Muscle of back (tissue), 11 donors: ENCODE measurements around the gene ZFHX3. TPM values are rescaled to one million over a fixed set of nuclear protein-coding genes. Genes with fewer than 3 reads are reported as not detected.

Experiments used
- DNase-seq, 3 donors: peaks; one replicate each; pipeline versions ENCODE4 v3.0.0 to v3.0.0-alpha.2; 2013
- polyA plus RNA-seq, 10 donors: library from polyadenylated mRNA; unstranded; fragments of 120-200 nt; gene quantifications; one replicate each; pipeline ENCODE4 v1.2.1, GENCODE V29; 2013; ENCODE audit not compliant: insufficient read length in 10 of 10

The ZFHX3 gene
- polyA plus RNA-seq, 10 donors, result 7.4 to 13.0 (median 11.1) TPM

DNA sequence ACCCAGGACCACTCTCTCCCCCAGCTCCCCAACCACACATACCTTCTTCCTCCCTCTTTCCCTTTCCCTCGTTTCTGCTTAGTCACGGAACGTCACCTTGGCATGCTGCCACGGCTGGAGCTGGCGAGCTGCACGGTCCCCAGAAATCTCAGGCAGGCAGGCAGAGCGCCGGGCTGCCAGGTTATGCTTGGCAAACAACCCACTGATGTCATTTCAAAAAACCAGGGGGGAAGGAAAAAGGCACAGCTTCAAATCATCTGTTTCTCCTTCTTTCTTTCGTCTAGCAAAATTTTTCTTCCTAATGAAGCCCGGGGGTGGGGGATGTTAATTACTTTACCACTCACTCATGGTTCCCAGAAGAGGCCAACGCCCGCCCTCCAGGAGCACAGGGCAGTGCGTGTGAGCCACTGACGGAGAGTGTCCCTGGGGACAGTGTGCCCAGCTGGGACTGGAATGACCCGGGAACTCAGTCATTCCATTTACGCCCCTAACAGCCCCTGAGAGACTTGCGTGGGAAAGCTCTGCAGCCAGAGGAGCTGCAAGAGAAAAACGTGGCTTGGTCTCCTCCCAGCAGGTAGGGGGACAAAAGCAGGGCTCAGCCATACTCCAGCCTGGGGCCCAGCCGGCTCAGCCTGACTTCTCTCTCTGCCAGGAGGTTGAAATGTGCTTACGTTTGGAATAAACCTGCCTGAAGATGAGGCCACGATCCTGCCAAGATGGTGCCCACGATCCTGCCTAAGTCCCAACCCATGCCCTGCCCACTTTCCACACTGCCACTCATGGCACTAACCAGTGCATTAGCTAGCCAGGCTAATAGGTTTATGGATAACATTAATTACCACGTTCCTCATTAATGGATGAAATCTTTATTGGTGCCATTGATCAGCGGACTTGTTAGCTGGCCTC, 198.9 kb downstream of the ZFHX3 start:
- DNase-seq, result peak; percentile 83 to 87 (median 84)

DNA sequence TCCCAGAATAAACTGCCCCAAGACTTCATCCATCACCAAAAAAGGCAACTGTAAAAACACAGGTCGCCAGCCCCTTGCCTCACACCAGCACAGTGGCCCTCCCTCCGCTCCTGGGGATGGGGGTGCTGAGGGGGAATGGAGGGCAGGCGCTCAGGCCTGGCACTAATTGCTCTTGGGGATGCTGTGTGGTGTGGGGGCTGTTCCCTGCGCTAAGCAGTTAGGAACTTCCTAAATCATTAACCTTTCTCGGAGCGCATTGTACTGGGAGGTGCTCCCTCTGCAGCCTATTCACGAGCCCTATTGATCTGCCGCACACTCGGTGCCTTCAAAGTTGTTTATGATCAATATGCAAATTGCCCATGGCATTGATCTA, 199.9 kb downstream of the ZFHX3 start:
- no peak for DNase-seq

DNA sequence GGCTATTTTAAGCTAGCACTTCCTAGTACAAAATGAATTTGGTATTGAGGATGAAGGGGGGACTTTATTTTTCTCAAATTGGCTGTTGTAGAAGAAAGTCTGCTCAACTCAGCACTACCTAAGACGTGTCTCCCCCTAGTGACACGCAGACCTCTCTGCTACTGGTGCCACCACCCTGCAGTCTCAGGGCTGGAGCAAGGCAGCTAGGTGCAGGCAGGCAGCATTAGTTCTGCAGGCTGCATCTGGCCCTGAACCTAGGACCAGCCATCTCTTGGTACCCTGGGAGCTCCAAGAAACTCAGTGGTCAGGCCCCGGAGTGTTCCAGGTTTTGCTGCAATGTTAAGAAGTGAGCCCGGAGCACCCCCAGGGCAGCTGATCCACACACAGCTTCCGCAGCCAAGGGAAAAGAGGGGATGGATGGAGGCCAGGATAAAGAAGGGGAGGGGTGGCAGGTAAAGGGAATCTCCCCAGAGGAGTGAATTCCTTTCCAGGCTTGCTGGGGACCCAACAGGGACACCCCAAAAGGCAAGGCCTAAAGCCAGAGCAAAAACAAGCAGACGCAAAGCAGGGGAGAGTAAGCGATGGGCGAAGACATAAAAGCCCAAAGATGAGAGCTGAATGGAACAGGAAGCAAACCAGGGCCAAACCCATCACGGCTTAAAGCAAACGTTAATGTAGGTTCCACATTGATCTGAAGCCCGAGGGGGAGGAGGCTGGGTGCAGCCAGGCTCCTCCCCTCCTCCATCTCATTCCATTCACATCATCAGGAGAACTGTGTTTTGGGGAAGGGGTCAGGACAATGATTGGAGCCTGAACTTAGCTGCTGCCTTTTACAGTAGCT, 200.5 kb downstream of the ZFHX3 start:
- DNase-seq, result peak in 1 of 3 donors; percentile 52

GRCh38 chr16:72846594-72846993, 201.3 kb downstream of the ZFHX3 start:
- no peak for DNase-seq

GRCh38 chr16:72845322-72846020, 202.5 kb downstream of the ZFHX3 start:
- DNase-seq, result no peak

DNA sequence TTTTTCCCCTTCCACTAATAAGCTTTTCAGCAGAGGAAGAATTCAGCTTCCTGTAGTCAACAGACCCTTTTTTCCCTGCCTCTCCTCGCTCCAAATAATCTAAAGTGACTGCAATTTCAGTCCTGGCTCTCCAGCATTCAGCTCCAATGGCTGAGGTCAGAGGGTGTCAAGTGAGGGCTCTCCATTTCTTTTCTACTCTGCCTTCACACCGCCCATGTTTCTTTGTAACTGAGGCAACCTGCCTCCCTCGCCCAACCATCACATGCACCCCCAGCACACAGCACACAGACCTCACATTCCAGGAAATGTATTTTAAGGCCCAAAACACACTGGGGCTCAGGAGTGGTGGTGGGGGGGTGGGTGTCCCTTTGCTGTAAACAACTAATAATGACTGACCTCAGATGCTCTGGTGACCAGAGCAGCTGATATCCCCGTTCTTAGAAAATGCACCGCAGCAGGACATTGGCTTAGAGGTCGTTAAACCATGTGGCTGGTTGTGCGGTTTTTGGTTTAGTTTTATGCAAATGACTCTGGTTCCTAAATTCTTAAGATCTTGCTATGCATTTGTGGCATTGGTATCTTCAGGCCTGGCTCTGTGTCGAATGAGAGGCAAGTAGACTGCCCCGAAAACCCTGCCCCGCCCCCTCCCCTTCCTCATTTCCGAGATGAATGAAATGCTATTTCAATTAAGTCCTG, 203.6 kb downstream of the ZFHX3 start:
- no peak for DNase-seq

DNA sequence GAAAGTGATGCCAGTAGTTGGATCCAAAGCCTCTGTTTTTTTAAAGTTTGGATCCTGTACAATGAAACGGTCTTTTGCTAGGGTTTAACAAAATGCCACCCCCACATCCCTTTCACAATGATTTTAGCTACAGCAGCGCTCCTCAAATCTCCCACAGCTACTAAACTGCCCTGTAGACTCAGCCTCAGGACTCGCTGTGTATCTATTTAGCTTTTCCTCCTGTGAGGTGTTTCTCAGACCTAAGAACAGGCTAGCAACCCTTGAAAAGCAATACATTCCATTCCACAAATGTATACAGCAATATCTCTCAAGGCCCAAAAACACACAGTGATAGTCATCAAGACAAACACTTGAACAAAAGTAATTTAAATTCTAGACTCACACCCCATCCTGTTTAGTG, 206.4 kb downstream of the ZFHX3 start:
- DNase-seq, result no peak

DNA sequence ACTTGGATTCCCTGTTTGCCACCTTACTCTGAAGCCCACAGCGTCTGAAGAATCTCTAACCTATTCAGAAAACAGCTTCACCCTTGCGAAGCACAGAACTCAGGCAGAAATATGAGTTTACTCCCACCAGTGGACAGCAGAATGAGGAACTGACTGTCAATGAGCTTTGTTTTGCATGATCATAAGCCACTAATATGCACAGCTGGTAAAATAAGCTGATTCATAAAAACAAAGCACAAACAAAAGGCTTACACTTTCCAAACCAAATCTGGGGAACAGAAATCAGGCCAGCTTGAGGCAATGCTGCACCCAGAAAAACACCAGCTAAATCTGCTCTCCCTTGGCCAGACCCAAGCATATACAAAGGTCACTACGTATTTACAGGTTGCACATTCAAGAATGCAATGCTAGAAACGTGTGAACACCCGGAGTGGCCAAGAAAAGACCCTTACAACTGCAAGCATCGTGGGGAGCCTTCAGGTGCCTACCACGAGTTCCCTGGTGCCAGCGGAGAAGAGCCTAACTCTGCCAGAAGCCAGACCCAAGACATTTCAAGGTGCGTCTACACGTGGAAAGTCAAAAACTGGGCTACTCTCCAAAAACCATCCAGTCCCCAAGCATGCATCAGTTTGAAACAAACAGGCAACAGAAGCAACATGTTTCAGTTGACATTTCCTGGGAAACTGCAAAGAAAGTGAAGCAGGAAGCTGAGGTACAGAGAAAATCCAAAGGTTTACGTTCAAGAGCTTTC, 207.1 kb downstream of the ZFHX3 start:
- no peak for DNase-seq

DNA sequence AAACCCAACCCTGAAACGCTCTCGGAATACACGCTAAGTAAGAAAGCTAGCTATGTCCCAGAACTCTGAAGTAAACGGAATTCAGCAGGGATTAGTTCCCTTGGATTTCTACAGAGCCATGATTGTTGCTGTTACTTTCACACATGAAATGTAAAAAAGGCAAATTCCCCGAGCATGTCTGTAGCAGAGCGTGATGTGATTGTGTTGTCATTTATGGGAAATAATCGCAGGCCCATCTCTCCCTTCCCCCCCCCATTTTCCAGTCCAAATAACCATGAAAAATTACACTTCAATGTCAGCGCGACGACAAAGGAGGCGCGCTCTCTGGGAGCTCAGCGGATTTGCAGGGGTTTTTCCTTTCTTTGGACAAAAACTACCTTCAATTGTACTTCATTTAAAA, 209.0 kb downstream of the ZFHX3 start:
- no peak for DNase-seq

DNA sequence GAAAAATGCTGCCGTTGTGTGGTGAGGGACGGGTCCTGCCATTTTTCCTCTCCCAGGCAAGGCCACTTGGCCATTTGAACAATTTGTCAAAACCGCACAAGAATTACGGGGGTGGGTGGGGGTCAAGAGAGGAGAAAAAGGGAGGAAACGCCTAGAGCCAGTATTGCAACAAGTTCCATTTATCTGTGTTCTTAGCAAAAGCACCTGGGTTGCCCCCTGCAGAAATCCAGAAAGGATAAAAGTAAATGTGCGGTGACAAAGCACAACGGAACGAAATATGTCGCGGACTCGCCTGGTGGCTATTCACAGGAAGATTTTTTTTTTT, 209.4 kb downstream of the ZFHX3 start:
- DNase-seq, result no peak

GRCh38 chr16:72837846-72838585, 209.9 kb downstream of the ZFHX3 start:
- no peak for DNase-seq

DNA sequence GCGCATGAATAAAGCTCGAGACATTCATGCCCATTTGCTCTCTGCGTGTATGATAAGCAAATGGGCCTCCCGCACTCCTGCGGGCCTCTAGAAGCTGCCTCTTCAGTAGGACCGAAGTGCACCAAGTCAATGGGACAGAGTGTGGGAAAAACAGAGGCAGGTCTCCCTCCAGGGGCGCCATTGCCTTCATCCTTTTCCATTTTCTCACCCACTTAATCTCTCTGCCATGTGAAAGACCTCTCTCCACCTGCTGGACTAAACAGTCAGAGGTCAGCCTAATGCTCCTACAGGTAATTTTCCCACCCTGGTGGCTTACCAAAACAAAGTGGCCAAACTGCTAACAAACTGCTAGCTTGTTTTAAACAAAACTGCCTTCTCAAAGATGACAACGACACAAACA, 210.9 kb downstream of the ZFHX3 start:
- DNase-seq, result no peak

- no peak for DNase-seq
Measured at GRCh38 chr16:72836181-72836580, 211.7 kb downstream of the ZFHX3 start.

GRCh38 chr16:72835086-72835485, 212.8 kb downstream of the ZFHX3 start:
- no peak for DNase-seq

DNA sequence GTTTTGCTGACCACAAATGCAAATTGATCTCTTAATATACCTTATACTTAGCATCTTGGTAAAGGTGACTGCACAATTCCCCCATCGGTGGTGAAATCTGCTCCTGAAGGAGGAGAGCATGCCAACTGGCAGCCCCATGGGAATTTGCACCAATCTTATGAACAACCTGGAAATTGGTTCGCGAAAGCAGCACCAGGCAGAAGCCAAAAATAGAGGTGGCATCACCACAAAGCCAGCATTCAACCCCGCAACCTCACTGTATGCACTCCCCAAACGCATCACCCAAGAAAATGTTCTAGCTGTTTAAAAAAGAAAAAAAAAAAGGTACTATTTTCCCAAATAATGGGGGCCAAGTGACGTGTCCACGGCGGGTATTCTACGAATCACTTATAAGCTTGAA, 213.4 kb downstream of the ZFHX3 start:
- no peak for DNase-seq

DNA sequence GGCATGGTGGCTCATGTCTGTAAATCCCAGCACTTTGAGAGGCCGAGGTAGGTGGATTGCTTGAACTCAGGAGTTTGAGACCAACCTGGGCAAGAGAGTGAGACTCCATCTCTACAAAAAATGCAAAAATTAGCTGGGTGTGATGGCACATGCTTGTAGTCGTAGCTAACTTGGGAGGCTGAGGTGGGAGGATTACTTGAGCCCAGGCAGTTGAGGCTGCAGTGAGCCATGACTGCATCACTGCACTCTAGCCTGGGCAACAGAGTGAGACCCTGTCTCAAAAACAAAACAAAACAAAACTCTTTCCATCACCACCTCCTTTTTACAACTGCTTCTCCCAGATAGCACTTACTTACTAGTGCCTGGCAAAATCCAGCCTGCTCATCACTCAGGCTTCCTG, 214.0 kb downstream of the ZFHX3 start:
- no peak for DNase-seq

- DNase-seq, result no peak
Measured at GRCh38 chr16:72833482-72833881, 214.4 kb downstream of the ZFHX3 start.

- peak; percentile 79 to 93 (median 90) for DNase-seq
Measured at GRCh38 chr16:72832621-72833248, 215.2 kb downstream of the ZFHX3 start.

- no peak for DNase-seq
Measured at GRCh38 chr16:72829846-72830775, 217.8 kb downstream of the ZFHX3 start.
